BLaER1 treated with 17β-estradiol and CSF1 and Interleukin-3, amounts not matched to agents 10 nM and 100 nM (cell line): Measurements from ENCODE around the gene RPS25.
A peak's percentile ranks its signal among the peaks of the same experiment; 100 is the strongest.
"Not testable (repeated sequence)": the region's sequence is repeated elsewhere in the genome, so short reads cannot be mapped to it uniquely, and the experiment has no call there.

ENCODE experiments used
- H3K27ac ChIP-seq, 11 experiments: shearing (Covaris generic); formaldehyde crosslinking; 2 replicates each; pipeline ENCODE4 v1.8.1; 2022
- H3K27me3 ChIP-seq, 11 experiments: shearing (Covaris generic); formaldehyde crosslinking; 2 replicates each; pipeline ENCODE4 v1.8.1; 2022
- H3K36me3 ChIP-seq, 11 experiments: shearing (Covaris generic); formaldehyde crosslinking; 2 replicates each; pipeline ENCODE4 v1.8.1; 2022
- H3K4me1 ChIP-seq, 10 experiments: shearing (Covaris generic); formaldehyde crosslinking; 2 replicates each; pipeline ENCODE4 v1.8.1; 2022
- H3K4me2 ChIP-seq, 11 experiments: shearing (Covaris generic); formaldehyde crosslinking; 2 replicates each; pipeline ENCODE4 v1.8.1; 2022
- H3K4me3 ChIP-seq, 10 experiments: shearing (Covaris generic); formaldehyde crosslinking; 2 replicates each; pipeline ENCODE4 v1.8.1; 2022
- H3K9ac ChIP-seq, 11 experiments: shearing (Covaris generic); formaldehyde crosslinking; 2 replicates each; pipeline ENCODE4 v1.8.1; 2022
- H3K9me3 ChIP-seq, 11 experiments: shearing (Covaris generic); formaldehyde crosslinking; replicated peaks in 1 of 11; 2 replicates each; pipeline ENCODE4 v1.8.1; 2022
- H4K20me1 ChIP-seq, 11 experiments: shearing (Covaris generic); formaldehyde crosslinking; 2 replicates each; pipeline ENCODE4 v1.8.1; 2022
- Cebpa-rat ChIP-seq, 11 experiments: shearing (Covaris generic); IDR thresholded peaks; 2 replicates each; pipeline ENCODE4 v1.8.1; 2022

The RPS25 gene

GRCh38 chr11:118979434-118979833 is 38.7 kb downstream of the RPS25 start:
- no peak overlapping the region for H3K27ac ChIP-seq
- no peaks in the 10 kb centered on the region for H3K36me3 ChIP-seq
- no peak overlapping the region for H3K4me3 ChIP-seq
- H3K4me2 ChIP-seq, result peak overlapping the region in 1 of 11 experiments; percentile 15; a peak in 1 of 22 replicates
- no peaks in the 10 kb centered on the region for H4K20me1 ChIP-seq
- no peaks in the 10 kb centered on the region for H3K27me3 ChIP-seq
- no peak overlapping the region for H3K9ac ChIP-seq
- no peaks in the 10 kb centered on the region for H3K9me3 ChIP-seq
- no peak for TF ChIP-seq Cebpa-rat (IDR thresholded peaks at IDR 0.05)
- H3K4me1 ChIP-seq, result peaks cover 0 to 9% (median 0%) of the 10 kb centered on the region in 10 experiments; a peak in 3 of 20 replicates

DNA sequence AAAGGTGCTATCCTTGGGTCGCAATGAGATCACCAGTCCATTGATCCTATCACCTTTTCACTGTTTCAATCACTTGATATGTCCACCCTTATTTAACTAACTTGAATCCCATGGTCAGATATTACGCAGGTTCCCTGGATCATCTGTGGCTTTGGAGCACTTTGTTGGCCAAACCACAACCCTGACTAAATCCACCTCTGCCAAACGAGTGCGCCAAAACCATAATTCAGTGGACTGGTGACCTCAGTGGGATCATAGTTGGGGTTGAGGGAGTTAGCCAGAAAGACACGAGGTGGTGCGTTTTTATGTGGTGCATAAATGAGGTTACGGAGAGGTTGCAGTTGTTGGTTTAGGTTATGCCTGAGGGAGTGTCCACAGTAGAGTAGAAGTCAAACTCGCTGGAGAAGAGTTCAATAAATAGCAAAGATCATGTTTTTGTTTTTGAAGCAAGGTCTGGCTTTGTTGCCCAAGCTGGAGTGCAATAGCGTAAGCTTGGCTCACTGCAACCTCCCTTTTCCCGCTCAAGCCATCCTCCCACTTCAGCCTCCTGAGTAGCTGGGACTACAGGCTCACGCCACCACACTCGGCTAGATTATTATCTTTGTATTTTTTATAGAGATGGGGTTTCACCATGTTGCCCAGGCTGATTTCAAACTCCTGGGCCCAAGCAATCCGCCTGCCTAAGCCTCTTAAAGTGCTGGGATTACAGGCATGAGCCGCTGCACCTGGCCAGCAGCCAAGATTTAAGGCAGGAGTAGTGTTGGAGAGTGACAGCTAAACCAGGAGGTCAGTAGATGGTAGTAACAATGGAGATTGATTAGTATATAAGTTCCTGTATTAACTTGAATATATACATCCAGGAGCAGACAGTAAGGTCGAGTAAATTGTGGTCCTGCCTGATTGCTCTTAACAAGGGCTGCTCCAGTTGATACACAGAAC is 42.1 kb downstream of the RPS25 start:
- peaks cover 0 to 14% (median 3%) of the 10 kb centered on the region in 11 experiments; a peak in 8 of 22 replicates for H3K9me3 ChIP-seq
- no peak overlapping the region for H3K9ac ChIP-seq
- H3K27ac ChIP-seq, result no peak overlapping the region
- no peaks in the 10 kb centered on the region for H3K27me3 ChIP-seq
- H3K4me2 ChIP-seq, result no peak overlapping the region
- H3K4me3 ChIP-seq, result no peak overlapping the region
- no peaks in the 10 kb centered on the region for H3K36me3 ChIP-seq
- H3K4me1 ChIP-seq, result peaks cover 0 to 9% (median 0%) of the 10 kb centered on the region in 10 experiments; a peak in 3 of 20 replicates
- no peaks in the 10 kb centered on the region for H4K20me1 ChIP-seq
- TF ChIP-seq Cebpa-rat (IDR thresholded peaks at IDR 0.05), result no peak

GRCh38 chr11:118973985-118974384 is 44.2 kb downstream of the RPS25 start:
- TF ChIP-seq Cebpa-rat (IDR thresholded peaks at IDR 0.05), result no peak
- H4K20me1 ChIP-seq, result no peaks in the 10 kb centered on the region

DNA sequence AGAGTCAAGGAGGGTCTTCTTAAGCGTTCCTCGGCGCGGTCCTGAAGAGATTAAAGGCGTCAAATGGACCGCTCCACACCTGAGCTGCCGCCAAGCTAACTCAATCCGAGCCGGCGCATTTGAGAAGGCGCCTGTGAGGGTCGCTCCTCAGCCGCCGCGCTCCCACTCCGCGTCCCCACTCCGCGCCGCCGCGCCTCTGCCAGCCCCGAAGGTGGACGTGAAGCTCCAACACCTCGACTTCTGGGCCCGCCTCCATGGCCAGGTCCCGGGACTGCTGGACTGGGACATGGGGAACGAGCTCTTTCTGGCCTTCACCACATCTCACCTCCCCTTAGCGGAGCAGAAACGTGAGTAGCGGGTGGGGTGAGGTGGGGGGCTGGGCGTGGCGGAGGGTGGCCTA is 46.5 kb downstream of the RPS25 start, which contains the start of gene FOXR1:
Gene FOXR1, plus strand, starts transcription at position 116 of the 400 bp plus-strand sequence. Its CDS starts 171 bp downstream, at position 287.
- Histone ChIP-seq H3K27me3 (no peaks in the 10 kb centered on the region), H3K4me1 (no peaks in the 10 kb centered on the region), H3K4me2 (no peak within 1 kb of the TSS), H3K4me3 (no peak within 1 kb of the TSS), H3K9me3 (peaks cover 0 to 14% (median 3%) of the 10 kb centered on the region in 11 experiments; a peak in 8 of 22 replicates), H3K27ac (no peak within 1 kb of the TSS), H3K36me3 (no peaks in the 10 kb centered on the region), H4K20me1 (no peaks in the 10 kb centered on the region), H3K9ac (no peak within 1 kb of the TSS)
- no peak for TF ChIP-seq Cebpa-rat (IDR thresholded peaks at IDR 0.05)

More at GRCh38 chr11:118973985-118974384, 44.2 kb downstream of the RPS25 start:
- H3K4me2 ChIP-seq, result no peak overlapping the region
- H3K36me3 ChIP-seq, result no peaks in the 10 kb centered on the region
- peaks cover 0 to 14% (median 3%) of the 10 kb centered on the region in 11 experiments; a peak in 8 of 22 replicates for H3K9me3 ChIP-seq
- no peaks in the 10 kb centered on the region for H3K27me3 ChIP-seq
- H3K27ac ChIP-seq, result no peak overlapping the region
- no peak overlapping the region for H3K9ac ChIP-seq
- H3K4me3 ChIP-seq, result no peak overlapping the region
- 0 out of 20 replicates have a peak, but pooled peaks cover 0 to 2% (median 0%) of the 10 kb centered on the region in 10 experiments for H3K4me1 ChIP-seq

GRCh38 chr11:118969508-118969907 is 48.6 kb downstream of the RPS25 start:
- H3K4me1 ChIP-seq, result peaks cover 0 to 13% (median 0%) of the 10 kb centered on the region in 10 experiments; a peak in 7 of 20 replicates
- H3K36me3 ChIP-seq, H3K4me2 ChIP-seq, H4K20me1 ChIP-seq, H3K27ac ChIP-seq, H3K4me3 ChIP-seq, H3K9ac ChIP-seq, H3K27me3 ChIP-seq: not testable (repeated sequence)
- peaks cover 0 to 14% (median 3%) of the 10 kb centered on the region in 11 experiments; a peak in 8 of 22 replicates for H3K9me3 ChIP-seq
